HCT116 (cell line): ENCODE results near the gene OPCML. TPM values are rescaled to one million over a fixed set of nuclear protein-coding genes. Genes with fewer than 3 reads are reported as not detected.

Experiments used
- ATAC-seq: fragments of 200-7000 bp; cut with Tn5 transposase; 2 replicates; pipeline ENCODE4 v1.9.1; 2020; ENCODE audit warnings: mild to moderate bottlenecking, moderate library complexity
- BruUV-seq: library from RNA; stranded (reverse); fragments of 400-500 nt; replicated peaks from 2 replicates; lab custom pipeline; 2021; lab: Mats Ljungman, UMichigan
- CTCF ChIA-PET: fragments of 300-600 bp; sonication (Branson Sonifier 250); formaldehyde crosslinking; loops from one replicate; lab custom pipeline; 2021; ENCODE audit warnings: antibody characterized with exemption; lab: Charles Lee
- POLR2A ChIA-PET: fragments of 300-600, 350-600 bp; sonication (Branson Sonifier 250); formaldehyde crosslinking; loops from one replicate; lab custom pipeline; 2021; ENCODE audit warnings: antibody characterized with exemption; lab: Charles Lee
- RAD21 ChIA-PET, 2 experiments: fragments of 300-600 bp; sonication (Branson Sonifier 250); formaldehyde crosslinking; loops; one replicate each; lab custom pipeline; 2023; ENCODE audit warnings: low total read pairs in 2 of 2; ENCODE audit not compliant: uncharacterized antibody in 2 of 2, unreplicated experiment in 2 of 2, low non-redundant PET in 1 of 2; lab: Charles Lee
- DNase-seq: peaks from one replicate; pipeline ENCODE4 v3.0.0-alpha.2; 2010; ENCODE audit warnings: low read depth, low spot score
- H2AFZ ChIP-seq: fragments of 200-600 bp; shearing (Covaris generic), sonication (generic); 2 replicates; pipeline ENCODE4 v1.6.1; 2017; ENCODE audit warnings: low read depth, mixed run types, mixed read lengths, antibody characterized with exemption, low read length; ENCODE audit not compliant: poor library complexity, severe bottlenecking
- H3K27ac ChIP-seq: 2 replicates; pipeline ENCODE4 v1.5.1; 2012; ENCODE audit warnings: low read depth, low read length
- H3K27me3 ChIP-seq: fragments of 200-600 bp; sonication (generic); 2 replicates; pipeline ENCODE4 v1.6.1; 2016; ENCODE audit warnings: mixed run types, low read length, mixed read lengths; ENCODE audit not compliant: insufficient read depth
- H3K36me3 ChIP-seq, 2 experiments: fragments of 200-500 bp in 1 of 2; fragments of 200-600 bp in 1 of 2; sonication (Bioruptor generic) in 1 of 2; sonication (generic) in 1 of 2; 2 replicates each; pipeline versions ENCODE4 v1.5.1 to v1.6.1; 2014 to 2016; ENCODE audit warnings: low read length in 2 of 2, inconsistent platforms in 1 of 2, mixed read lengths in 1 of 2, mixed run types in 1 of 2; ENCODE audit not compliant: insufficient read depth in 2 of 2, control insufficient read depth in 1 of 2
- H3K4me1 ChIP-seq, 2 experiments: fragments of 200-600 bp in 1 of 2; sonication (generic) in 1 of 2; 2 replicates each; pipeline versions ENCODE4 v1.5.1 to v1.6.1; 2012 to 2017; ENCODE audit warnings: low read length in 2 of 2, inconsistent platforms in 1 of 2, mild to moderate bottlenecking in 1 of 2, mixed read lengths in 1 of 2, mixed run types in 1 of 2, moderate library complexity in 1 of 2; ENCODE audit not compliant: insufficient read depth in 2 of 2, control insufficient read depth in 1 of 2
- H3K4me2 ChIP-seq: fragments of 200-600 bp; sonication (generic); 2 replicates; pipeline ENCODE4 v1.6.1; 2017; ENCODE audit warnings: mixed run types, low read length, mixed read lengths
- H3K4me3 ChIP-seq, 2 experiments: fragments of 200-600 bp in 1 of 2; sonication (generic) in 1 of 2; replicated peaks in 1 of 2; 2 replicates each; pipeline ENCODE4 v1.5.1; 2011 to 2016; ENCODE audit warnings: low read length in 2 of 2, control low read depth in 1 of 2, low read depth in 1 of 2, mild to moderate bottlenecking in 1 of 2, mixed read lengths in 1 of 2, mixed run types in 1 of 2
- H3K79me2 ChIP-seq: fragments of 200-600 bp; sonication (generic); 2 replicates; pipeline ENCODE4 v1.6.1; 2017; ENCODE audit warnings: mild to moderate bottlenecking, mixed run types, low read length, moderate library complexity, mixed read lengths; ENCODE audit not compliant: insufficient read depth
- H3K9ac ChIP-seq: fragments of 200-600 bp; sonication (generic); 2 replicates; pipeline ENCODE4 v1.6.1; 2016; ENCODE audit warnings: low read length, mixed read lengths
- H3K9me2 ChIP-seq: fragments of 200-600 bp; sonication (generic), shearing (Covaris generic); 2 replicates; pipeline ENCODE4 v1.6.1; 2017; ENCODE audit warnings: mixed run types, mild to moderate bottlenecking, moderate library complexity; ENCODE audit not compliant: insufficient read depth
- H3K9me3 ChIP-seq, 2 experiments: fragments of 200-500 bp in 1 of 2; fragments of 200-600 bp in 1 of 2; sonication (Bioruptor generic) in 1 of 2; sonication (generic) in 1 of 2; 2 replicates each; pipeline ENCODE4 v1.6.1; 2014 to 2017; ENCODE audit warnings: low read length in 2 of 2, mixed read lengths in 2 of 2, inconsistent platforms in 1 of 2, low read depth in 1 of 2, mild to moderate bottlenecking in 1 of 2, mixed run types in 1 of 2, moderate library complexity in 1 of 2; ENCODE audit not compliant: control insufficient read depth in 1 of 2, insufficient read depth in 1 of 2
- H4K20me1 ChIP-seq: fragments of 200-600 bp; sonication (generic), shearing (Covaris generic); 2 replicates; pipeline ENCODE4 v1.6.1; 2017; ENCODE audit warnings: mixed run types, mild to moderate bottlenecking, moderate library complexity; ENCODE audit not compliant: insufficient read depth
- CEBPB ChIP-seq: IDR thresholded peaks from 2 replicates; pipeline ENCODE4 v1.6.1; 2012; ENCODE audit warnings: low read depth
- EGR1 ChIP-seq: IDR thresholded peaks from 2 replicates; pipeline ENCODE4 v1.6.1; 2012; ENCODE audit warnings: low read depth
- EZH2 ChIP-seq: fragments of 200-600 bp; sonication (generic); IDR thresholded peaks from 2 replicates; pipeline ENCODE4 v1.6.1; 2017; ENCODE audit warnings: antibody characterized with exemption, mixed run types
- JUND ChIP-seq: IDR thresholded peaks from 2 replicates; pipeline ENCODE4 v1.6.1; 2012
- POLR2AphosphoS5 ChIP-seq: IDR thresholded peaks from 2 replicates; pipeline ENCODE4 v1.6.1; 2011; ENCODE audit warnings: mild to moderate bottlenecking, low read depth, low read length, moderate library complexity
- RAD21 ChIP-seq: IDR thresholded peaks from 2 replicates; pipeline ENCODE4 v1.6.1; 2012; ENCODE audit warnings: low read depth, mild to moderate bottlenecking
- SIN3A ChIP-seq: IDR thresholded peaks from 2 replicates; pipeline ENCODE4 v1.6.1; 2012; ENCODE audit warnings: low read depth
- SP1 ChIP-seq: IDR thresholded peaks from 2 replicates; pipeline ENCODE4 v1.6.1; 2012; ENCODE audit warnings: low read depth
- SRF ChIP-seq: IDR thresholded peaks from 2 replicates; pipeline ENCODE4 v1.6.1; 2012; ENCODE audit warnings: low read depth
- TCF7L2 ChIP-seq: IDR thresholded peaks from 2 replicates; pipeline ENCODE4 v1.7.0; 2011; ENCODE audit warnings: borderline replicate concordance, inconsistent platforms; ENCODE audit not compliant: insufficient read depth, insufficient read length; ENCODE audit errors: extremely low read depth
- ZFX ChIP-seq: fragments of 450-650 bp; IDR thresholded peaks from 2 replicates; pipeline ENCODE4 v1.6.1; 2017
- intact Hi-C: fragments of 100-400 bp; cut with micrococcal nuclease; formaldehyde crosslinking; loops from 2 replicates; pipeline ENCODE4 v1.10.0; 2022
- total RNA-seq: library from RNA; stranded (reverse); gene quantifications from one replicate; pipeline ENCODE4 v1.2.1, GENCODE V29; 2021; ENCODE audit not compliant: unreplicated experiment
- TF ChIP-seq, protein P1 (sequence below): IDR thresholded peaks from 2 replicates; pipeline ENCODE4 v1.6.1; 2012; ENCODE audit warnings: low read depth
- TF ChIP-seq, protein P2 (sequence below): IDR thresholded peaks from 2 replicates; pipeline ENCODE4 v1.6.1; 2012
- TF ChIP-seq, protein P3 (sequence below): IDR thresholded peaks from 2 replicates; pipeline ENCODE4 v1.6.1; 2012
- TF ChIP-seq, protein P4 (sequence below): IDR thresholded peaks from 2 replicates; pipeline ENCODE4 v1.6.1; 2011; ENCODE audit warnings: mild to moderate bottlenecking, low read length, moderate library complexity; ENCODE audit not compliant: insufficient replicate concordance; ENCODE audit errors: extremely low read depth

The OPCML gene
- total RNA-seq, 1 experiment from 2014 or later: not detected

DNA sequence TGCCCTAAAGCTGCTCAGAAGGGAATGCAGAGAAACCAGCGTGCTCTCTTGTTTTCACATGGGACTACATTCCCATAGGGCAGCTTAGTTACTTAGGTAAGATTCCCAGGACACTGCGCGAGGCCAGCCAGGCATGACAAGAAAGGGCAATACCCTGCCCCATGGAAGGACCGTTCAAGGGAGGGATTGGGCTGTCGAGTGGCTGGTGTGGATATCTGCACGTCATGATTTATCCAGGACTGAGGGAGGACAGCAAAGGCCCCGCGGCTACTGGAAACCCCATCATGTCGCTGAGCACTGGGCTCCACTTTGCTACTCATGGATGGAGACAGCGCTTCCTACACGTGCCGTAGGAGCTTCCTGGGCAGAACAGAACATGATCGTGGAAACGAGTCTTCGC lies 169.4 kb downstream of the OPCML start (continued):
- TF ChIP-seq, protein P1, sequence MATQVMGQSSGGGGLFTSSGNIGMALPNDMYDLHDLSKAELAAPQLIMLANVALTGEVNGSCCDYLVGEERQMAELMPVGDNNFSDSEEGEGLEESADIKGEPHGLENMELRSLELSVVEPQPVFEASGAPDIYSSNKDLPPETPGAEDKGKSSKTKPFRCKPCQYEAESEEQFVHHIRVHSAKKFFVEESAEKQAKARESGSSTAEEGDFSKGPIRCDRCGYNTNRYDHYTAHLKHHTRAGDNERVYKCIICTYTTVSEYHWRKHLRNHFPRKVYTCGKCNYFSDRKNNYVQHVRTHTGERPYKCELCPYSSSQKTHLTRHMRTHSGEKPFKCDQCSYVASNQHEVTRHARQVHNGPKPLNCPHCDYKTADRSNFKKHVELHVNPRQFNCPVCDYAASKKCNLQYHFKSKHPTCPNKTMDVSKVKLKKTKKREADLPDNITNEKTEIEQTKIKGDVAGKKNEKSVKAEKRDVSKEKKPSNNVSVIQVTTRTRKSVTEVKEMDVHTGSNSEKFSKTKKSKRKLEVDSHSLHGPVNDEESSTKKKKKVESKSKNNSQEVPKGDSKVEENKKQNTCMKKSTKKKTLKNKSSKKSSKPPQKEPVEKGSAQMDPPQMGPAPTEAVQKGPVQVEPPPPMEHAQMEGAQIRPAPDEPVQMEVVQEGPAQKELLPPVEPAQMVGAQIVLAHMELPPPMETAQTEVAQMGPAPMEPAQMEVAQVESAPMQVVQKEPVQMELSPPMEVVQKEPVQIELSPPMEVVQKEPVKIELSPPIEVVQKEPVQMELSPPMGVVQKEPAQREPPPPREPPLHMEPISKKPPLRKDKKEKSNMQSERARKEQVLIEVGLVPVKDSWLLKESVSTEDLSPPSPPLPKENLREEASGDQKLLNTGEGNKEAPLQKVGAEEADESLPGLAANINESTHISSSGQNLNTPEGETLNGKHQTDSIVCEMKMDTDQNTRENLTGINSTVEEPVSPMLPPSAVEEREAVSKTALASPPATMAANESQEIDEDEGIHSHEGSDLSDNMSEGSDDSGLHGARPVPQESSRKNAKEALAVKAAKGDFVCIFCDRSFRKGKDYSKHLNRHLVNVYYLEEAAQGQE: no peak
- no peak for TF ChIP-seq ZFX
- TF ChIP-seq TCF7L2: no peak
- no peak for TF ChIP-seq RAD21
- no peak for TF ChIP-seq EZH2
- TF ChIP-seq SIN3A: no peak
- TF ChIP-seq JUND: no peak
- no peak for TF ChIP-seq SRF
- TF ChIP-seq, protein P2, sequence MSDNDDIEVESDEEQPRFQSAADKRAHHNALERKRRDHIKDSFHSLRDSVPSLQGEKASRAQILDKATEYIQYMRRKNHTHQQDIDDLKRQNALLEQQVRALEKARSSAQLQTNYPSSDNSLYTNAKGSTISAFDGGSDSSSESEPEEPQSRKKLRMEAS: no peak
- no peak for TF ChIP-seq SP1
- no peak for TF ChIP-seq EGR1
- no peak for TF ChIP-seq POLR2AphosphoS5

DNA sequence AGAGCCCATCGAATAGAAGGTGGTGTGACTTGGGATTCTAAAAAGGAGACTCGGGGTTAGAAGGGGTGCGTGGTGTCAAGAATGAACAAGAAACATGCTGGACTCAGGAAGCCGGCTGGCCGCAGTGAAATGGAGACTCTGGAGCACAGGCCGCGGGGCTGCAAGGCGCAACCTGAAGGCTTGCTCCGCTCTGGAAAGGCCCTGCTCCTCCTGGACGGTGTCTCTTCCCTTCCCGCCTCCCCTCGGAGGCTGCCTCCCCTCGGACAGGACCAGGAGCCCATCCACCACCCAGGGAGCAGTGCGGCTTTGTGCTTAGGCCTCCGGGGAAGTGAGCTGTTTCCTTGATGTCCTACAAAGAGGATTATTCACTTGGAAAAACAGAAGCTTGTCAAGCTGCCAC lies 170.1 kb downstream of the OPCML start:
- ChIA-PET POLR2A (no interaction called here), CTCF (no interaction called here), RAD21 (no interaction called here)
- DNase-seq: no peak
- no peak overlapping the region for H3K9ac ChIP-seq
- no peaks in the 10 kb centered on the region for H4K20me1 ChIP-seq
- no TSS peak for BruUV-seq
- no peak for ATAC-seq
- no peak overlapping the region for H3K27ac ChIP-seq
- H3K79me2 ChIP-seq: no peaks in the 10 kb centered on the region
- H3K27me3 ChIP-seq: no peaks in the 10 kb centered on the region
- H3K9me3 ChIP-seq: peaks cover 0 to 7% of the 10 kb centered on the region in 2 experiments; a peak in 2 of 4 replicates
- intact Hi-C loops: no loop called here
- no peaks in the 10 kb centered on the region for H3K4me1 ChIP-seq
- TF ChIP-seq SIN3A (no peak), RAD21 (no peak), JUND (no peak), CEBPB (no peak), EGR1 (no peak), SP1 (no peak)
- TF ChIP-seq, protein P3, sequence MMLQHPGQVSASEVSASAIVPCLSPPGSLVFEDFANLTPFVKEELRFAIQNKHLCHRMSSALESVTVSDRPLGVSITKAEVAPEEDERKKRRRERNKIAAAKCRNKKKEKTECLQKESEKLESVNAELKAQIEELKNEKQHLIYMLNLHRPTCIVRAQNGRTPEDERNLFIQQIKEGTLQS: no peak
- TF ChIP-seq, protein P4, sequence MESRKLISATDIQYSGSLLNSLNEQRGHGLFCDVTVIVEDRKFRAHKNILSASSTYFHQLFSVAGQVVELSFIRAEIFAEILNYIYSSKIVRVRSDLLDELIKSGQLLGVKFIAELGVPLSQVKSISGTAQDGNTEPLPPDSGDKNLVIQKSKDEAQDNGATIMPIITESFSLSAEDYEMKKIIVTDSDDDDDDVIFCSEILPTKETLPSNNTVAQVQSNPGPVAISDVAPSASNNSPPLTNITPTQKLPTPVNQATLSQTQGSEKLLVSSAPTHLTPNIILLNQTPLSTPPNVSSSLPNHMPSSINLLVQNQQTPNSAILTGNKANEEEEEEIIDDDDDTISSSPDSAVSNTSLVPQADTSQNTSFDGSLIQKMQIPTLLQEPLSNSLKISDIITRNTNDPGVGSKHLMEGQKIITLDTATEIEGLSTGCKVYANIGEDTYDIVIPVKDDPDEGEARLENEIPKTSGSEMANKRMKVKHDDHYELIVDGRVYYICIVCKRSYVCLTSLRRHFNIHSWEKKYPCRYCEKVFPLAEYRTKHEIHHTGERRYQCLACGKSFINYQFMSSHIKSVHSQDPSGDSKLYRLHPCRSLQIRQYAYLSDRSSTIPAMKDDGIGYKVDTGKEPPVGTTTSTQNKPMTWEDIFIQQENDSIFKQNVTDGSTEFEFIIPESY: no peak
- TF ChIP-seq, all 23 proteins: peak for 0
- Histone ChIP-seq H3K4me3 (no peak overlapping the region), H3K9me2 (no peaks in the 10 kb centered on the region), H2AFZ (no peak overlapping the region), H3K36me3 (no peaks in the 10 kb centered on the region), H3K4me2 (no peak overlapping the region)
